Upper lobe of right lung (tissue), 1 donor: ENCODE measurements around the gene FAM171A2. TPM values are rescaled to one million over a fixed set of nuclear protein-coding genes. Genes with fewer than 3 reads are reported as not detected.

Experiments used
- ATAC-seq: fragments of 200-7000 bp; cut with Tn5 transposase; one replicate; pipeline ENCODE4 v1.9.1; 2020; ENCODE audit warnings: mild to moderate bottlenecking, moderate library complexity
- DNase-seq: peaks from one replicate; pipeline ENCODE4 v3.0.0-alpha.2; 2020
- H3K27ac ChIP-seq: fragments of 200-600 bp; one replicate; pipeline ENCODE4 v1.8.0; 2022
- H3K27me3 ChIP-seq: fragments of 200-600 bp; one replicate; pipeline ENCODE4 v1.8.0; 2022; ENCODE audit warnings: mild to moderate bottlenecking
- H3K36me3 ChIP-seq: fragments of 200-600 bp; one replicate; pipeline ENCODE4 v1.8.0; 2022
- H3K4me1 ChIP-seq: fragments of 200-600 bp; one replicate; pipeline ENCODE4 v1.8.0; 2022
- H3K4me3 ChIP-seq: fragments of 200-600 bp; one replicate; pipeline ENCODE4 v1.8.0; 2022; ENCODE audit warnings: mild to moderate bottlenecking
- H3K9me3 ChIP-seq: fragments of 200-600 bp; one replicate; pipeline ENCODE4 v1.8.0; 2022
- intact Hi-C: fragments of 100-400 bp; cut with DNase I; formaldehyde crosslinking; loops from one replicate; pipeline ENCODE4 v1.11.0; 2022
- total RNA-seq: library from RNA; stranded (reverse); fragmentation: NEBNext Ultra II Directional; extraction: Animal tissue kit (Norgen Biotek cat#: 25700); gene quantifications from one replicate; pipeline ENCODE4 v1.2.1, GENCODE V29; 2021
- TF ChIP-seq, protein P1 (sequence below): fragments of 200-600 bp; IDR thresholded peaks from one replicate; pipeline ENCODE4 v1.8.0; 2022; ENCODE audit warnings: antibody characterized with exemption
- donor health status: DM: no; HTN: yes; CAD: no; lungs with severe emphysema.

The FAM171A2 gene
- total RNA-seq, 1 donor from 2014 or later = 1.8 TPM

DNA sequence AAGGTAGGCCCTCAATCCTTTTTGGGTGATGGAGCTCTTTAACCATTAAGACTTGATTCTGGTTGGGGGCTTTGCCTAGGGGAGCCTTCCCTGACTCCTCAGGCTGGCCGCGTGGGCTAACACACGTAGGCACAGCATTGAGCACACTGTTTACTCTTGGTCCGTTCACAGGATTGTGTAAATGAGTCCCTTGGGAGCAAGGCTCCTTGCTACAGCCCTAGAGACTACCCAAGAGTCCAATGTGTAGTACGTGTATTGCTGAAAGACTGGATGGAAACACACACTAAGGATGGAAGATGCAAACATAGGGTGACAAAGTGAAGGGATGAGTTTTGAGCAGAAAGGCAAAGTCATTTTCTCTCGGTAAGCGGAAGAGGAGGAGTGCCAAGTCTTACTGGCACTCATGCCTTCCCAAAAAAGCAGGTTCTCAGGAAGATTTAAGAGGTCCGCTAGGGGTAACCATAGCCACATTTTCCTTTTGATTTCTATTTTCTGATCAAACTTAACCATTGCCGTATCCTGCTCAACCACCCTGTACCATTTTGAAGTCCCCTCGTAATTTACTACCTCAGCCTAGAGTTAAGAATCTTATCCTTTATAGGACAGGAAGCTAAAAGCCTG, 26.7 kb upstream of the FAM171A2 start:
- Histone ChIP-seq H3K4me3 (no peak overlapping the region), H3K36me3 (no peaks in the 10 kb centered on the region), H3K27ac (no peak overlapping the region), H3K27me3 (no peaks in the 10 kb centered on the region), H3K9me3 (no peaks in the 10 kb centered on the region), H3K4me1 (peaks cover 9% of the 10 kb centered on the region)
- TF ChIP-seq, protein P1, sequence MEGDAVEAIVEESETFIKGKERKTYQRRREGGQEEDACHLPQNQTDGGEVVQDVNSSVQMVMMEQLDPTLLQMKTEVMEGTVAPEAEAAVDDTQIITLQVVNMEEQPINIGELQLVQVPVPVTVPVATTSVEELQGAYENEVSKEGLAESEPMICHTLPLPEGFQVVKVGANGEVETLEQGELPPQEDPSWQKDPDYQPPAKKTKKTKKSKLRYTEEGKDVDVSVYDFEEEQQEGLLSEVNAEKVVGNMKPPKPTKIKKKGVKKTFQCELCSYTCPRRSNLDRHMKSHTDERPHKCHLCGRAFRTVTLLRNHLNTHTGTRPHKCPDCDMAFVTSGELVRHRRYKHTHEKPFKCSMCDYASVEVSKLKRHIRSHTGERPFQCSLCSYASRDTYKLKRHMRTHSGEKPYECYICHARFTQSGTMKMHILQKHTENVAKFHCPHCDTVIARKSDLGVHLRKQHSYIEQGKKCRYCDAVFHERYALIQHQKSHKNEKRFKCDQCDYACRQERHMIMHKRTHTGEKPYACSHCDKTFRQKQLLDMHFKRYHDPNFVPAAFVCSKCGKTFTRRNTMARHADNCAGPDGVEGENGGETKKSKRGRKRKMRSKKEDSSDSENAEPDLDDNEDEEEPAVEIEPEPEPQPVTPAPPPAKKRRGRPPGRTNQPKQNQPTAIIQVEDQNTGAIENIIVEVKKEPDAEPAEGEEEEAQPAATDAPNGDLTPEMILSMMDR = no peak
- DNase-seq = no peak
- intact Hi-C loops = no loop called here
- no peak for ATAC-seq

DNA sequence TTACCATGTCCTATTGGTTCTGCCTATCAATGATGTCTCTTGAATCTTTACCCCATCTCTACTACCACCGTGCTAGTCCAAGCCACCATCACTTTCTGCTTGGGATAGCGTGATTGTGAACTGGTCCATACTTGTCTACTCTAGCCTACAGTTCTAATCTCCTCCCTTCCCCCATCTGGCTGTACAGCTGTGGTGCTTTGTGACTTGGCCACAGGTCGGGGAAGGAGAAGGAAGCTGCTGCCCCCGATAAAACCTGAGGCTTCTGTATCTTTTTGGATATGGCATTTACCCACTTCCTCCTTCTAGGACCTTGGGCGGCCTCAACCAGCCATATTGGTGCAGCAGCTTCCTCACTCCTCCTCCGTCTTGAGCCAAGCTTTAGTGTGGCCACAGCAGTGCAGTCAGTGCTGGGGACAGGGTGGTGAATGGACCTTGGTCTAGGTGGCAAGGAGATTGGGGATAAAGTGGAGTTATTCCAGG, 26.1 kb upstream of the FAM171A2 start:
- DNase-seq (peak; percentile 60), ATAC-seq (peak; percentile 38)
- H3K27me3 ChIP-seq = no peaks in the 10 kb centered on the region
- intact Hi-C loops = no loop called here
- H3K36me3 ChIP-seq = no peaks in the 10 kb centered on the region
- TF ChIP-seq, protein P1 = no peak
- no peaks in the 10 kb centered on the region for H3K9me3 ChIP-seq
- H3K27ac ChIP-seq = no peak overlapping the region
- no peak overlapping the region for H3K4me3 ChIP-seq
- peaks cover 10% of the 10 kb centered on the region for H3K4me1 ChIP-seq

DNA sequence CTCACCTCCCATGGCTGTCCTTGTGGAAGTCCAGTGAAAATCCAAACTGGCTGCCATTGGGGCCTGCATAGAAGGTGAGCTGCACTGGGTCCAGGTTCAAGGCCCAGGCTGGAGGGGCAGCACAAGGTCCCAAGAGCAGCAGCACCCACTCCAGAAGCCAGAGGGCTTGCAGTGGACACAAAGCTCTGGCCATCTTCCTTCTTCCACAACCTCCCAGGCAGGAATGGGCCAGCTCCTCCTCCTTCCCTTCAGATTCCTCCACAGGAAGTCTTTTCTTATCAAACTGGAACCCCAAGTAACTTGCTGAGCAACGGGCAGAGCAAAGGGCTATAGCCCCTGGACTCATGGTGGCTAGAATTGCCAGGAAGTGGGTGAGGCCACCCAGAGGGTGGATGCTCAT, 25.6 kb upstream of the FAM171A2 start, which contains the start of gene ITGA2B:
TSS of gene ITGA2B (minus strand) at position 369 of the 400 bp plus-strand sequence. CDS start at position 193, 176 bp downstream.
- Histone ChIP-seq H3K27me3 (no peaks in the 10 kb centered on the region), H3K4me3 (no peak within 1 kb of the TSS), H3K4me1 (peaks cover 10% of the 10 kb centered on the region), H3K9me3 (no peaks in the 10 kb centered on the region), H3K27ac (no peak within 1 kb of the TSS), H3K36me3 (no peaks in the 10 kb centered on the region)
- TF ChIP-seq, protein P1 = no peak
- DNase-seq = no peak
- ATAC-seq = no peak
- intact Hi-C loops = no loop called here

DNA sequence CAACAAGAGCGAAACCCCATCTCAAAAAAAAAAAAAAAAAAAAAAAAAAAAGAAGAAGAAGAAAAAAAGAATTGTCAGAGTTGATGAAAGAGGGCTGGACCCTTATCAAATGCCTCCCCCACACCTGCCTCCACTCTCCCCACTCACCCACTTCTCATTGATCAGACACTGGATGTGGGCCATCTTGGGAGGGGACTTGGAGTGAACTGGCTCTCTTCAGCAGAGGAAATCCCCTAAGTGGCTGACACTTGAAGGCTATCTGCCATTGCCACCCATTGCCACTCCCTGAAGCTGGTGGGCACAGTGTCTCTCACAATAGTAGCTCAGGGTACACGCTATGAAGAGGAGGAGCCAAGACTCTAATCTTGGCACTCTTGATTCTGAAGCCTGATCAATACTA, 24.2 kb upstream of the FAM171A2 start:
- no peak for DNase-seq
- no peak overlapping the region for H3K27ac ChIP-seq
- TF ChIP-seq, protein P1 = no peak
- no peak overlapping the region for H3K4me3 ChIP-seq
- H3K4me1 ChIP-seq = peaks cover 10% of the 10 kb centered on the region
- intact Hi-C loops = no loop called here
- no peaks in the 10 kb centered on the region for H3K9me3 ChIP-seq
- H3K36me3 ChIP-seq = no peaks in the 10 kb centered on the region
- no peaks in the 10 kb centered on the region for H3K27me3 ChIP-seq
- ATAC-seq = no peak

DNA sequence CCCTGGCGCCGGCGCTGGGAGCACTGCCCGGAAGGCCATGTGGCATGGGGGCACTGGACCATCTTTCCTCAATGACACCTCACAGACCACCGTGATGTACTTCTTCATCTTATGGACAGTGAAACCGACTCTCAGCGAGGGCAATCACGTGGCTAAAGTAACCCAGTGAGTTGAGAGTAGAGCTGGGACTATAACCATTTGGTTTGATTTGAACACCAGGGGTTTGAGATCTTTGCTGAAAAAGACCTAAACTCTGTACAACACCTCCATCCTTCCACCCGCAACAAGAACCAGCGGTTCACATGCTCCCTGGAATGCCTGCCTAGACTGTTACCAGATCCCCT, 22.5 kb upstream of the FAM171A2 start:
- H3K4me3 ChIP-seq = peak overlapping the region; percentile 45

More for the DNA sequence above, 22.5 kb upstream of the FAM171A2 start:
- Histone ChIP-seq H3K36me3 (no peaks in the 10 kb centered on the region), H3K27ac (no peak overlapping the region), H3K4me1 (peaks cover 10% of the 10 kb centered on the region), H3K9me3 (no peaks in the 10 kb centered on the region), H3K27me3 (no peaks in the 10 kb centered on the region)
- TF ChIP-seq, protein P1 = no peak
- DNase-seq = no peak
- intact Hi-C loops = no loop called here
- no peak for ATAC-seq
